Mammary microvascular endothelial cell (primary cell): Measurements from ENCODE around the gene ADGRF5. TPM values are rescaled to one million over a fixed set of nuclear protein-coding genes. Genes with fewer than 3 reads are reported as not detected.

Source experiments
- total RNA-seq: library from RNA; depleted of rRNA; stranded (reverse); fragments of >200 nt; gene quantifications from 2 replicates; pipeline ENCODE4 v1.2.3, GENCODE V29; 2015

The ADGRF5 gene, protein sequence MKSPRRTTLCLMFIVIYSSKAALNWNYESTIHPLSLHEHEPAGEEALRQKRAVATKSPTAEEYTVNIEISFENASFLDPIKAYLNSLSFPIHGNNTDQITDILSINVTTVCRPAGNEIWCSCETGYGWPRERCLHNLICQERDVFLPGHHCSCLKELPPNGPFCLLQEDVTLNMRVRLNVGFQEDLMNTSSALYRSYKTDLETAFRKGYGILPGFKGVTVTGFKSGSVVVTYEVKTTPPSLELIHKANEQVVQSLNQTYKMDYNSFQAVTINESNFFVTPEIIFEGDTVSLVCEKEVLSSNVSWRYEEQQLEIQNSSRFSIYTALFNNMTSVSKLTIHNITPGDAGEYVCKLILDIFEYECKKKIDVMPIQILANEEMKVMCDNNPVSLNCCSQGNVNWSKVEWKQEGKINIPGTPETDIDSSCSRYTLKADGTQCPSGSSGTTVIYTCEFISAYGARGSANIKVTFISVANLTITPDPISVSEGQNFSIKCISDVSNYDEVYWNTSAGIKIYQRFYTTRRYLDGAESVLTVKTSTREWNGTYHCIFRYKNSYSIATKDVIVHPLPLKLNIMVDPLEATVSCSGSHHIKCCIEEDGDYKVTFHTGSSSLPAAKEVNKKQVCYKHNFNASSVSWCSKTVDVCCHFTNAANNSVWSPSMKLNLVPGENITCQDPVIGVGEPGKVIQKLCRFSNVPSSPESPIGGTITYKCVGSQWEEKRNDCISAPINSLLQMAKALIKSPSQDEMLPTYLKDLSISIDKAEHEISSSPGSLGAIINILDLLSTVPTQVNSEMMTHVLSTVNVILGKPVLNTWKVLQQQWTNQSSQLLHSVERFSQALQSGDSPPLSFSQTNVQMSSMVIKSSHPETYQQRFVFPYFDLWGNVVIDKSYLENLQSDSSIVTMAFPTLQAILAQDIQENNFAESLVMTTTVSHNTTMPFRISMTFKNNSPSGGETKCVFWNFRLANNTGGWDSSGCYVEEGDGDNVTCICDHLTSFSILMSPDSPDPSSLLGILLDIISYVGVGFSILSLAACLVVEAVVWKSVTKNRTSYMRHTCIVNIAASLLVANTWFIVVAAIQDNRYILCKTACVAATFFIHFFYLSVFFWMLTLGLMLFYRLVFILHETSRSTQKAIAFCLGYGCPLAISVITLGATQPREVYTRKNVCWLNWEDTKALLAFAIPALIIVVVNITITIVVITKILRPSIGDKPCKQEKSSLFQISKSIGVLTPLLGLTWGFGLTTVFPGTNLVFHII (N-terminal part only)
- 185 and 208 TPM in 2 replicates for total RNA-seq

DNA sequence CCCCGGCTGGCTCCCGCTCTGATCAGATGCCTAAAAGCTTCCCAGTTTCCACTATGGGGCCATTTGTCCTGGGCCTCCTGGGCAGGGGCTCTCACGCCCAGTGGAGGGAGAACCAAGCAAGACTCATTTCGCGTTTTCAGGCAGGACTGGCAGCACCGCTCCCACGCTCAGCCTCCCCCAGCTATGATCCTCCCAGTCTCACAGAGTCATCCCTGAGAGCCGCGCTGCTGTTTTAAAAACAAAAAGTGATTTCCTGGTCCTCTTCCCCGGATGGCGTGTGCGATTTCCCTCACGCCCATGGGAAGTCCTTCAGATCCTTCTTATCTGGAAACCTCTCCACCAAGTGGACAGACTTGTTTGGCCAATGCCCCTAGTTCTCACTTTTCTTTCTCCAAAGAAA lies at the start of gene ADGRF5:
Gene ADGRF5, minus strand, starts transcription at position 208 of the 400 bp plus-strand sequence. CDS start 15,176 bp downstream, outside the sequence.

Other genes with a start within 250 kb of the ADGRF5 start
- under 0.01 TPM in 1 of 2 replicates, not detected in the other for gene TDRD6, start 234.1 kb downstream of the ADGRF5 start, total RNA-seq
- gene PLA2G7, start 186.6 kb downstream of the ADGRF5 start, total RNA-seq: 0.13 TPM in 1 of 2 replicates, not detected in the other
- gene ANKRD66, start 175.0 kb downstream of the ADGRF5 start, total RNA-seq: not detected in 2 replicates
- not detected in 2 replicates for gene MEP1A, start 128.5 kb downstream of the ADGRF5 start, total RNA-seq
- 0.60 TPM in 1 of 2 replicates, not detected in the other for gene ADGRF1, start 120.4 kb upstream of the ADGRF5 start, total RNA-seq